H1 (cell line): ENCODE data around the gene MOK. TPM values are rescaled to one million over a fixed set of nuclear protein-coding genes. Genes with fewer than 3 reads are reported as not detected.

Experiments used
- CTCF ChIA-PET: fragments of 300-600 bp; sonication (Branson Sonifier 250); formaldehyde crosslinking; loops from one replicate; lab custom pipeline; 2021; ENCODE audit not compliant: partially characterized antibody; lab: Charles Lee
- POLR2A ChIA-PET: fragments of 300-600 bp; sonication (Branson Sonifier 250); formaldehyde crosslinking; loops from one replicate; lab custom pipeline; 2021; ENCODE audit warnings: inconsistent platforms; ENCODE audit not compliant: partially characterized antibody; lab: Charles Lee
- DNase-seq, 2 experiments: peaks; one replicate each; pipeline versions ENCODE4 v3.0.0 to v3.0.0-alpha.2; 2010 to 2022; ENCODE audit warnings: low spot score in 2 of 2, low read depth in 1 of 2, mixed read lengths in 1 of 2
- FAIRE-seq: peaks from 2 replicates; lab custom pipeline; 2011; peaks lifted over from hg19 to GRCh38; lab: Jason Lieb, UNC
- H2AFZ ChIP-seq: 2 replicates; pipeline ENCODE4 v1.8.1; 2012; ENCODE audit warnings: low read length, inconsistent platforms
- H2AK5ac ChIP-seq: 2 replicates; pipeline ENCODE4 v1.6.1; 2013; ENCODE audit warnings: low read depth, low read length
- H2BK120ac ChIP-seq: replicated peaks from 2 replicates; pipeline ENCODE3; 2013; ENCODE audit warnings: low read depth, low read length, inconsistent platforms
- H2BK12ac ChIP-seq: 2 replicates; pipeline ENCODE4 v1.6.1; 2013; ENCODE audit warnings: low read depth, low read length
- H2BK15ac ChIP-seq: 2 replicates; pipeline ENCODE4 v1.6.1; 2013; ENCODE audit warnings: low read length
- H2BK20ac ChIP-seq: 2 replicates; pipeline ENCODE4 v1.6.1; 2013; ENCODE audit warnings: low read length
- H2BK5ac ChIP-seq: 2 replicates; pipeline ENCODE4 v1.6.1; 2013; ENCODE audit warnings: low read depth, low read length
- H3K14ac ChIP-seq: 2 replicates; pipeline ENCODE4 v1.6.1; 2013; ENCODE audit warnings: inconsistent platforms; ENCODE audit not compliant: insufficient read length
- H3K18ac ChIP-seq: 2 replicates; pipeline ENCODE4 v1.6.1; 2013; ENCODE audit warnings: low read length; ENCODE audit errors: extremely low read depth
- H3K23ac ChIP-seq: 2 replicates; pipeline ENCODE4 v1.6.1; 2013; ENCODE audit warnings: inconsistent platforms; ENCODE audit not compliant: insufficient read length
- H3K23me2 ChIP-seq: 2 replicates; pipeline ENCODE4 v1.6.1; 2013; ENCODE audit warnings: low read depth, low read length
- H3K27ac ChIP-seq: 2 replicates; pipeline ENCODE4 v1.6.1; 2011; ENCODE audit warnings: low read depth, low read length, inconsistent platforms
- H3K27me3 ChIP-seq, 4 experiments: replicated peaks in 1 of 4; 1 replicate in 1 of 4; 2 replicates in 3 of 4; pipeline versions ENCODE4 v1.6.1 to v1.8.1; 2011 to 2013; ENCODE audit warnings: low read length in 3 of 4, mild to moderate bottlenecking in 3 of 4, inconsistent platforms in 2 of 4, mixed read lengths in 2 of 4, moderate library complexity in 1 of 4; ENCODE audit not compliant: control insufficient read depth in 3 of 4, insufficient read depth in 3 of 4; ENCODE audit errors: extremely low read depth in 1 of 4
- H3K36me3 ChIP-seq, 4 experiments: 2 replicates each; pipeline versions ENCODE4 v1.6.1 to v1.8.1; 2011 to 2013; ENCODE audit warnings: mild to moderate bottlenecking in 4 of 4, low read length in 3 of 4, moderate library complexity in 2 of 4, control low read depth in 1 of 4, inconsistent platforms in 1 of 4; ENCODE audit not compliant: insufficient read depth in 4 of 4, control insufficient read depth in 2 of 4
- H3K4ac ChIP-seq: replicated peaks from 2 replicates; pipeline ENCODE3; 2013; ENCODE audit warnings: low read length, low read depth, mixed read lengths, inconsistent platforms; ENCODE audit not compliant: insufficient read length
- H3K4me1 ChIP-seq, 4 experiments: replicated peaks in 1 of 4; 1 replicate in 1 of 4; 2 replicates in 3 of 4; pipeline versions ENCODE4 v1.6.1 to v1.8.1; 2011 to 2013; ENCODE audit warnings: low read length in 3 of 4, inconsistent platforms in 2 of 4, mixed read lengths in 1 of 4; ENCODE audit not compliant: insufficient read depth in 4 of 4, control insufficient read depth in 3 of 4
- H3K4me2 ChIP-seq, 2 experiments: 2 replicates each; pipeline versions ENCODE4 v1.6.1 to v1.8.1; 2011 to 2013; ENCODE audit warnings: low read depth in 2 of 2, low read length in 2 of 2, control low read depth in 1 of 2, inconsistent platforms in 1 of 2, mild to moderate bottlenecking in 1 of 2; ENCODE audit not compliant: insufficient read depth in 1 of 2
- H3K4me3 ChIP-seq, 4 experiments: fragments of 200-600, 300-600 bp in 1 of 4; sonication (generic), shearing (Covaris generic), sonication (Bioruptor Twin) in 1 of 4; 2 replicates each; pipeline versions ENCODE4 v1.5.1 to v1.8.1; 2011 to 2016; ENCODE audit warnings: low read length in 4 of 4, low read depth in 3 of 4, control low read depth in 2 of 4, inconsistent platforms in 2 of 4, mild to moderate bottlenecking in 2 of 4, mixed read lengths in 1 of 4, moderate library complexity in 1 of 4; ENCODE audit not compliant: insufficient read depth in 2 of 4; ENCODE audit errors: extremely low read depth in 1 of 4
- H3K56ac ChIP-seq: replicated peaks from 2 replicates; pipeline ENCODE3; 2013; ENCODE audit warnings: low read depth, mild to moderate bottlenecking, mixed read lengths, low read length, inconsistent platforms; ENCODE audit not compliant: insufficient read length
- H3K79me1 ChIP-seq: 2 replicates; pipeline ENCODE4 v1.6.1; 2013; ENCODE audit warnings: low read depth, low read length, control low read depth
- H3K79me2 ChIP-seq, 2 experiments: 2 replicates each; pipeline versions ENCODE4 v1.6.1 to v1.8.1; 2012 to 2013; ENCODE audit warnings: low read length in 2 of 2, mild to moderate bottlenecking in 2 of 2, inconsistent platforms in 1 of 2; ENCODE audit not compliant: insufficient read depth in 2 of 2, control insufficient read depth in 1 of 2
- H3K9ac ChIP-seq, 4 experiments: replicated peaks in 1 of 4; 1 replicate in 1 of 4; 2 replicates in 3 of 4; pipeline versions ENCODE4 v1.6.1 to v1.8.1; 2011 to 2013; ENCODE audit warnings: low read depth in 3 of 4, low read length in 3 of 4, control low read depth in 2 of 4, mild to moderate bottlenecking in 2 of 4, moderate library complexity in 2 of 4, inconsistent platforms in 1 of 4; ENCODE audit errors: extremely low read depth in 1 of 4
- H3K9me3 ChIP-seq, 2 experiments: 2 replicates each; pipeline versions ENCODE4 v1.6.1 to v1.8.1; 2012 to 2013; ENCODE audit warnings: mild to moderate bottlenecking in 2 of 2, moderate library complexity in 2 of 2, control low read depth in 1 of 2, inconsistent platforms in 1 of 2, low read depth in 1 of 2, low read length in 1 of 2, mixed read lengths in 1 of 2; ENCODE audit not compliant: insufficient read depth in 2 of 2
- H4K20me1 ChIP-seq, 2 experiments: replicated peaks in 1 of 2; 2 replicates each; pipeline versions ENCODE3 to v1.8.1; 2011 to 2013; ENCODE audit warnings: inconsistent platforms in 2 of 2, low read length in 2 of 2, mild to moderate bottlenecking in 1 of 2; ENCODE audit not compliant: insufficient read depth in 2 of 2, control insufficient read depth in 1 of 2
- H4K5ac ChIP-seq: 2 replicates; pipeline ENCODE4 v1.6.1; 2013; ENCODE audit warnings: low read length, low read depth, mixed read lengths, inconsistent platforms; ENCODE audit not compliant: insufficient read length
- H4K8ac ChIP-seq: 2 replicates; pipeline ENCODE4 v1.8.0; 2013; ENCODE audit warnings: mild to moderate bottlenecking, moderate library complexity, low read length, inconsistent platforms; ENCODE audit not compliant: insufficient read depth; ENCODE audit errors: extremely low read depth
- H4K91ac ChIP-seq: replicated peaks from 2 replicates; pipeline ENCODE3; 2013; ENCODE audit warnings: low read length, mixed read lengths, inconsistent platforms; ENCODE audit not compliant: insufficient read length
- ASH2L ChIP-seq: fragments of 200-600, 300-600 bp; sonication (generic); IDR thresholded peaks from one replicate; pipeline ENCODE4 v1.7.1; 2017; ENCODE audit warnings: low read length
- ATF2 ChIP-seq: IDR thresholded peaks from 2 replicates; pipeline ENCODE4 v1.6.1; 2012; ENCODE audit warnings: low read length, inconsistent platforms
- BACH1 ChIP-seq: IDR thresholded peaks from 2 replicates; pipeline ENCODE4 v1.6.1; 2012; ENCODE audit warnings: low read length, improper control_type of control experiment
- CHD1 ChIP-seq: IDR thresholded peaks from 2 replicates; pipeline ENCODE4 v1.6.1; 2012; ENCODE audit warnings: low read depth, low read length, improper control_type of control experiment
- FOSL1 ChIP-seq: IDR thresholded peaks from 2 replicates; pipeline ENCODE4 v1.6.1; 2011; ENCODE audit warnings: mild to moderate bottlenecking, low read depth, low read length, moderate library complexity; ENCODE audit not compliant: insufficient read depth
- GTF2F1 ChIP-seq: IDR thresholded peaks from 2 replicates; pipeline ENCODE4 v1.6.1; 2012; ENCODE audit warnings: low read depth, low read length, improper control_type of control experiment, borderline replicate concordance
- KDM4A ChIP-seq: IDR thresholded peaks from one replicate; pipeline ENCODE4 v1.7.1; 2012; ENCODE audit warnings: low read depth, mild to moderate bottlenecking, moderate library complexity, low read length, inconsistent platforms; ENCODE audit not compliant: severe bottlenecking
- MAX ChIP-seq: IDR thresholded peaks from 2 replicates; pipeline ENCODE4 v1.6.1; 2012; ENCODE audit warnings: inconsistent platforms
- RBBP5 ChIP-seq: IDR thresholded peaks from 2 replicates; pipeline ENCODE4 v1.7.1; 2012; ENCODE audit warnings: low read depth, mild to moderate bottlenecking, inconsistent platforms, low read length, moderate library complexity, borderline replicate concordance
- WGBS, 2 experiments: shearing (Covaris generic) in 1 of 2; methylation state at CpG; one replicate each; pipeline versions ENCODE4 v1.1.6 to v1.1.7; 2013 to 2015; ENCODE audit warnings: low lambda C conversion rate in 2 of 2, mixed read lengths in 2 of 2, inconsistent platforms in 1 of 2, low coverage in 1 of 2, missing lambda C conversion rate in 1 of 2; ENCODE audit not compliant: insufficient replicate concordance in 2 of 2, insufficient coverage in 1 of 2, insufficient read length in 1 of 2; ENCODE audit errors: extremely low coverage in 1 of 2, missing lambda C conversion rate in 1 of 2; 5-methylcytosine and 5-hydroxymethylcytosine counted together
- polyA plus RNA-seq, 7 experiments: library from polyadenylated mRNA; depleted of rRNA in 3 of 7; stranded (reverse) in 5 of 7; unstranded in 2 of 7; fragments of >200 nt in 5 of 7; fragments of 200-250 nt in 2 of 7; gene quantifications; 1 replicate in 5 of 7; 2 replicates in 1 of 7; 4 replicates in 1 of 7; pipeline versions ENCODE4 v1.2.1 to v1.2.3, GENCODE V29; 2011 to 2013; ENCODE audit warnings: missing spikeins in 2 of 7, mixed read lengths in 2 of 7
- total RNA-seq: library from RNA; stranded (reverse); fragmentation: NEBNext Ultra II Directional; extraction: Animal tissue kit (Norgen Biotek cat#: 25700); gene quantifications from 2 replicates; pipeline ENCODE4 v1.2.1, GENCODE V29; 2021

MOK gene
- total and polyA plus RNA-seq, 2 of the 8 experiments (the other 6 are each of a cell fraction or from before 2014, with no cell fraction given): 2.1 to 2.5 TPM

- H4K20me1 ChIP-seq: no peaks in the 10 kb centered on the region
- H2AFZ ChIP-seq: peak within 1 kb of the TSS; percentile 83
- H4K8ac ChIP-seq: peak within 1 kb of the TSS; percentile 75
- peak within 1 kb of the TSS; percentile 2 for H3K4ac ChIP-seq
- H3K27ac ChIP-seq: peak within 1 kb of the TSS; percentile 62; the same call in 1 of the 2 replicates
- peak within 1 kb of the TSS; percentile 60 for H2BK12ac ChIP-seq
- no peaks in the 10 kb centered on the region; the same call in 1 of the 2 replicates for H3K79me1 ChIP-seq
- peaks cover 17% of the 10 kb centered on the region for H3K23me2 ChIP-seq
- FAIRE-seq (no peak), DNase-seq (peak; percentile 66 to 96)
- H3K9me3 ChIP-seq: no peaks in the 10 kb centered on the region
- CTCF ChIA-PET: interaction anchor here (0.6 to 6.8 kb wide), 10 partner anchors 11 to 1073 kb away, joined by 3 to 44 read pairs (median 4); partner anchors contain the start of gene MOK
- H3K36me3 ChIP-seq: no peaks in the 10 kb centered on the region
- POLR2A ChIA-PET: interaction anchor here (0.6 to 1.9 kb wide), 5 partner anchors 11 to 232 kb away, joined by 3 to 5 read pairs (median 3); partner anchors contain the start of gene MOK
- H3K79me2 ChIP-seq: no peaks in the 10 kb centered on the region; a peak in 1 of 4 replicates
- no peak within 1 kb of the TSS for H3K23ac ChIP-seq
- H2BK5ac ChIP-seq: no peak within 1 kb of the TSS; the same call in 1 of the 2 replicates
- peak within 1 kb of the TSS; percentile 80 for H4K5ac ChIP-seq
- peak within 1 kb of the TSS; percentile 78 to 97 (median 86) for H3K4me3 ChIP-seq
- H3K14ac ChIP-seq: no peak within 1 kb of the TSS
- H2BK20ac ChIP-seq: peak within 1 kb of the TSS; percentile 16; the same call in 1 of the 2 replicates
- H3K18ac ChIP-seq: peak within 1 kb of the TSS; percentile 78
- peak within 1 kb of the TSS; percentile 48 for H4K91ac ChIP-seq
- H3K56ac ChIP-seq: peak within 1 kb of the TSS; percentile 42
- peaks cover 0 to 9% (median 4%) of the 10 kb centered on the region in 4 experiments; a peak in 4 of 7 replicates for H3K4me1 ChIP-seq
- H3K4me2 ChIP-seq: peak within 1 kb of the TSS; percentile 72 to 88
- H2BK120ac ChIP-seq: no peak within 1 kb of the TSS
- H2AK5ac ChIP-seq: no peak within 1 kb of the TSS; the same call in 1 of the 2 replicates
- 2% methylated on average over 41 of the region's 71 CpGs; no CpG with 5 or more reads in 1 of the 2 experiments for WGBS, 2 experiments
- H2BK15ac ChIP-seq: 0 out of 2 replicates have a peak within 1 kb of the TSS, but pooled peaks have one; percentile 92
- H3K27me3 ChIP-seq: peaks cover 0 to 11% (median 10%) of the 10 kb centered on the region in 4 experiments; a peak in 5 of 7 replicates
- H3K9ac ChIP-seq: peak within 1 kb of the TSS; percentile 63 to 86 (median 66)
- TF ChIP-seq CHD1: no peak
- TF ChIP-seq RBBP5: peak; percentile 94; the same call in 1 of the 2 replicates
- 0 out of 2 replicates have a peak, but pooled peaks have one; percentile 27 for TF ChIP-seq MAX
- peak; percentile 82 for TF ChIP-seq ATF2
- TF ChIP-seq ASH2L: peak; percentile 83
- no peak for TF ChIP-seq FOSL1
- no peak for TF ChIP-seq GTF2F1
- no peak for TF ChIP-seq BACH1
- peak; percentile 87 for TF ChIP-seq KDM4A
Measured at GRCh38 chr14:102319351-102320032, 14.5 kb upstream of the MOK start, which contains the start of gene ZNF839. Gene ZNF839, plus strand, starts transcription at chr14:102319746. Its CDS starts 20 bp downstream, at chr14:102319766.
